OCI-M2 (cell line): ENCODE data around the gene TRPM1.

ENCODE experiments used
- DNase-seq: peaks from one replicate; lab custom pipeline; 2025; ENCODE audit not compliant: unreplicated experiment; lab: John Stamatoyannopoulos, UW

The TRPM1 gene

DNA sequence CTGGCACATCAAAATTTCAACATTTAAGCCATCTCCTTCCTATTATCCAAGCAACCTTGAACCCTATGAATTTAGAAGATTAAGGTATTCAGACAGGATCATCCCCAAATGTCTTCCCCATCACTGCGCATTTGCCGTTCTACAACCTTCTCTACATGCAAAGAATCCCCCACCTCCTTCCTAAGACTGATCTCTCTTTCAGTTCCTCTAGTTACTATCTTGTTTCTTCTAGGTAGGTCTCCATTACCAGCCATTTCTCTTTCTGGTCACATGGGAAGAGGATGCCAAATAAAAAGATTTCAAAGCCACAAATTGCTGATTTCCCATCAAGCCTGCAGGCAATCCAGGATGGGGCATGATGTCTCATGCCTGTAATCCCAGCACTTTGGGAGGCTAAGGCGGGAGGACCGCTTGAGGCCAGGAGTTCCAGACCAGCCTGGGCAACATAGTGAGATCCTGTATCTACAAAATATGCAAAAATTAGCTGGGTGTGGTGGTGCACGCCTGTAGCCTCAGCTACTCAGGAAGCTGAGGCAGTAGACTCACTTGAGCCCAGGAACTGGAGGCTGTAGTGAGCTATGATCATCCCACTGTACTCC is 80.4 kb downstream of the TRPM1 start:
- DNase-seq = no peak

- no peak for DNase-seq
Observed at GRCh38 chr15:31020542-31020941, 81.0 kb downstream of the TRPM1 start.

GRCh38 chr15:31019986-31020385 is 81.5 kb downstream of the TRPM1 start:
- no peak for DNase-seq

- no peak for DNase-seq
Observed at GRCh38 chr15:31017311-31017710, 84.2 kb downstream of the TRPM1 start.

GRCh38 chr15:31016446-31016915 is 85.0 kb downstream of the TRPM1 start:
- DNase-seq = no peak

- no peak for DNase-seq
Observed at GRCh38 chr15:31014608-31014925, 87.0 kb downstream of the TRPM1 start.

- no peak for DNase-seq
Observed at GRCh38 chr15:31013863-31014607, 87.5 kb downstream of the TRPM1 start.

DNA sequence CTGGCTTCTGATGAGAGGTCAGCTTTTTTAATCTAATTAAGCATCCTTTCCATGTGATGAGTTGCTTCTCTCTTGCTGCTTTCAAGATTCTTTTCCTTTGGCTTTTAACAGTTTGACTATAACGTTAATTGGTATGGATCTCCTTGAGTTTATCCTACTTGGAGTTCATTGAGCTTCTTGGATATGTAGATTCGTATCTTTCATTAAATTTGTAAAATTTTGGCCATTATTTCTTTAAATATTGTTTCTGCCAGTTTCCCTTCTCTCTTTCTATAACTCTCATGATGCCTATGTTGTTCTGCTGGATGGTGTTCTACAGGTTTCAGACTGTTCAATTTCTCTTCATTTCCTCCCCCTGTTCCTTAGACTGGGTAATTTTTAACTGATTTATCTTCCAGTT is 89.1 kb downstream of the TRPM1 start:
- DNase-seq = no peak

DNA sequence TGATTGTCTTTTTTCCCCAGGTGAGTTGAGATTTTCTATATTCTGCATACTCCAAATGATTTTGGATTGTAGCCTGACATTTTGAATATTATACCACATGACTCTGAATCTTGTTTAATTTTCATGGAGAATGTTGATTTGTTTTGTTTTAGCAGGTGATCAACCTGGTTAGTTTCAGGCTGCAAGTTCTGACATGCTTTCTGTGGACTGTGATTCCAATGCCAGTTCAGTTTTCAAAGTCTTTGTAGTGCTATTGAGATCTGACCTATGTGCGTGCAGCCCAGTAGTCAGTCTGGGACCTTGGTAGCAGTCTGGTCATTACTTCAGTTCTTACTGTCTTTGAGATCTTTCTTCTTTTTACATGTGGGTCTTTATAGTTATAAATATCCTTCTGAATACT is 91.5 kb downstream of the TRPM1 start:
- DNase-seq = no peak

- no peak for DNase-seq
Observed at GRCh38 chr15:31005660-31006059, 95.9 kb downstream of the TRPM1 start.

DNA sequence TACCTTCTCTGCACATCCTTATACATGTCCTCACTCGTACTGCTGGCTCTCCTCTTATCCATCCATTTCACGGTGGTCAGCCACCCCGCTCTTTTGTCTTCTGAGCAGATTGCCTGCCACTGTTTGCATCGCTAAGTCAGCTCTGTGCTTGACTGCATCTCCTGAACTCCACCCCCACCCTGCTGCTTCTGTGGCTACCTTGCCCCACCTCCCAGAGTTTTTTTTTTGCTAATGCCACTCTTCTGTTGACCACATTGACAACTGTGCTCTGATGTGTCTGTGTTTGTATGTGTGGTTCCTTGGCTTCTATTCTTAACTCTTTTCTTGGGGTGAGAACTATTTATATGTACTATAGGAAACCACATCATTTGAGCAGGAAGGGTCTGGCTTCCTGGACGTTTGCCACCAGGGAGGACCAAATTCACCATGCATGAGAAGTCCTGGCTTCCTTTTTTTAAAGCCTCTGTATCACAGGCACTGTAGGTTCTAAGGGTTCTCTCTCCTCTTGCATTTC is 97.2 kb downstream of the TRPM1 start:
- DNase-seq = no peak

- no peak for DNase-seq
Observed at GRCh38 chr15:31001702-31002101, 99.8 kb downstream of the TRPM1 start.

GRCh38 chr15:30999729-31000128 is 101.8 kb downstream of the TRPM1 start:
- DNase-seq = no peak

DNA sequence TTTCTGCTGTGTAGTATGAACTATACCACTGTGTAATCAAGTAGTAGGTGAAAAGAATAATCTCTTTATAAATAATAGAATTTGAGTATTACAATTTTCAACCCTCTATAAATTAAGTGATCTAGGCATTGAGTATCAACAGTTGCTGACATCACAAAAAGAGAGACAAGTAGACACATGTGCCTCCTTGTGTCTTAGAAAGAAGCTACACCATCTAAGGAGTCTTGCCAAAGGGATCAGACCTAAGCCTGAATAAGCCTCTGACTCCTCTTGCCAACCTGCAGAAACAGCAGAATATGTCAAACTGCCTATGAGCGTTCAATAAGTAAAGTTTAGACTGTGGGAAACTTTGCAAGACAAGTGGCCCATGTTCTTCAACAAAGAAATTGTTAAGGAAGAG is 104.3 kb downstream of the TRPM1 start:
- no peak for DNase-seq

DNA sequence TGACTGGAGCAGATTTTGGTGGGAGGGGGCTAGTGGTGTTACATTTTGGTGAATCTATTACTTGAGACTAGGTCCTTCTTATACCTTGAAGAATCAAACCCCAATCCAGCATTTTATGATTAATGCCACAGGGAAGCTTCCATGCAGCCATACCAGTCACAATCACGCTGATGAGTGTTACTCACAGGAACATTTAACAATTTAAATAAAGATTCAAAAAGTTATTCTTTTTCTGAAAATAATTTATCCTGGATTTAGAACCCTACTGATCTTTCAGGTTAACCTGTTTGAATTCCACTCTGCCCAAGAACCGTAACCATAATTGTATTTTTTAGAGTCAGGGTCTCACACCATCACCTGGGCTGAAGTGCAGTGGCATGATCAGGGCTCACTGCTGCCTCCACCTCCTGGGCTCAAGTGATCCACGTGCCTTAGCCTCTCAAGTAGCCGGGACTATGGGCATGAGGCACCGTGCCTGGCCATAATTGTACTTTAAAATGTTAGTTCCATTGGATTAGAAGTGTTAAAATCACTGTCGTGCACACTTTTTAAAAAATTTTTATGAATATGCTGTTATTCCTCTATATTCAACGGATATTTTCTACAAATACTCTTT is 109.2 kb downstream of the TRPM1 start:
- DNase-seq = no peak

- no peak for DNase-seq
Observed at GRCh38 chr15:30991255-30992235, 110.0 kb downstream of the TRPM1 start, which contains the start of gene MTMR10. Gene MTMR10, minus strand, starts transcription at chr15:30991628. Its CDS starts 122 bp downstream, at chr15:30991506.

- DNase-seq = no peak
Observed at GRCh38 chr15:30990446-30991254, 110.9 kb downstream of the TRPM1 start.

DNA sequence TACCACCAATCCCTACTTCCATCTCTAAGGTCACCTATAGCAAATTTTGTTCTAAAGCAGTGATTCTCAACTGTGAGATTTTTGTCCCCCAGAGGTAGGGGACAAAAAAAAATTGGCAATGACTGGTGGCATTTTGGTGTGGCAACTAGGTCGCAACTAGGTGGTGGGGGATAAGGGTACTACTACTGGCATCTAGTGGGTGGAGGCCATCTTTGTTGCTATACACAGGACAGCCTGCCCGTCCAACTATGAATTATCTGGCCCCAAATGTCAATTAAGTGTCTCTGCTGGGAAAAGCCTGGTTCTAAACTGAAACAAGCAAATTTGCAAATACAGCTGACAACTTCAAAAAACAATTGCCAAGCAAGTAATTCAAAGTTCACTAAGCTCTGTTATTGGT is 111.5 kb downstream of the TRPM1 start:
- no peak for DNase-seq

DNA sequence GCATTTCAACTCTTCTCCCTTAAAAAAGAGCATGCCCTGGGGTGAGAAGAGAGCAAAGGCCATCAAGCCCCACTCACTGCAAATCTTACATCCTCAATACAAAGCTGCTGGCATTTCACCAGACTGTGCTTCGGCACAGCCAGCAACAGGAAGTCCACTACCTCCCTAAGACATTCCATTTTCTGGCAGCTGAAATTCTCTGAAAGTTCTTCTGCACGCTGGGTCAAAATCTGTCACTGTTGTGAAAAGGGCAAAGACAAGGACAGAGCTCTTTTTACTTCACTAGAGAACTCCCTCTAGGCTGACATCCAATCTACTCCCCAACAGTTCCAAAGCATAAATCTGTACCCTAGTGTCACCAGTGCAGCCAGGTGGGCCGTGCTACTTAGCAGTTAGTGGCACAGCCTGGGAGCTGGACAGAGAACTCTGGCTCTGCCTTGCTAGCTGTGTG is 116.4 kb downstream of the TRPM1 start:
- no peak for DNase-seq

DNA sequence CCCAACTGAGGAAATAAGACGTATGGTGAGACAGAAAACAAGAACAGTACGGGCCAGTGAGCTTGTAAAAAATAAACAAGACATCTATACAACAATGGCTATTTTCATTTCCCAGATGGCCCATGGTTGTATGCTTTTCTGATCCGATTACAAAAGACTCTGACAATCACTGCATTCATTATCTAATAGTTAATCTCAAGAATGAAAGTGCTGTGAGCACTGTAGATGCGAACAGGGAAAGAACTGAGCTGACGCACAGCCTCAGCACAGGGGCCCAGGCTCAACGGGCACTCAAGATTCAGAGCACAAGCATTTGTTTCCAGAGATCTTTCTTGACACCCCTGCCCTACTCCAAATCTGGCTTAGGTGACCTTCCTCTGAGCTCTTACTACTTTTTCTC is 117.0 kb downstream of the TRPM1 start:
- no peak for DNase-seq
